Neural cell (in vitro differentiated cells): ENCODE measurements around the gene CD81. TPM values are rescaled to one million over a fixed set of nuclear protein-coding genes. Genes with fewer than 3 reads are reported as not detected.
"Not testable (repeated sequence)": the region's sequence is repeated elsewhere in the genome, so short reads cannot be mapped to it uniquely, and the experiment has no call there.

Experiments
- H2AFZ ChIP-seq: fragments of 200-600, 300-800 bp; sonication (generic), shearing (Covaris generic); 2 replicates; pipeline ENCODE4 v1.6.0; 2014; ENCODE audit warnings: low read depth, mild to moderate bottlenecking, antibody characterized with exemption, low read length, moderate library complexity
- H3F3A ChIP-seq: fragments of 200-600 bp; shearing (Covaris generic); 2 replicates; pipeline ENCODE4 v1.6.1; 2016; ENCODE audit warnings: mild to moderate bottlenecking, moderate library complexity, mixed read lengths, antibody characterized with exemption, low read length; ENCODE audit not compliant: insufficient read depth, poor library complexity, severe bottlenecking
- H3K27ac ChIP-seq: fragments of 200-600, 300-800 bp; sonication (generic), shearing (Covaris generic); 2 replicates; pipeline ENCODE4 v1.5.1; 2014; ENCODE audit warnings: mild to moderate bottlenecking, low read length, moderate library complexity
- H3K27me3 ChIP-seq: fragments of 300-800, 200-600 bp; sonication (generic), shearing (Covaris generic); 2 replicates; pipeline ENCODE4 v1.6.0; 2014; ENCODE audit warnings: mild to moderate bottlenecking, low read depth, low read length, moderate library complexity; ENCODE audit not compliant: insufficient read depth
- H3K36me3 ChIP-seq: fragments of 300-800, 200-600 bp; sonication (generic), shearing (Covaris generic); 2 replicates; pipeline ENCODE4 v1.5.1; 2014; ENCODE audit warnings: mild to moderate bottlenecking, antibody characterized with exemption, low read length, moderate library complexity; ENCODE audit not compliant: insufficient read depth
- H3K4me2 ChIP-seq: fragments of 300-800, 200-600 bp; sonication (generic), shearing (Covaris generic); 2 replicates; pipeline ENCODE4 v1.6.0; 2014; ENCODE audit warnings: mild to moderate bottlenecking, low read length
- H3K4me3 ChIP-seq: fragments of 300-800, 200-600 bp; sonication (generic), shearing (Covaris generic); 2 replicates; pipeline ENCODE4 v1.5.1; 2014; ENCODE audit warnings: mild to moderate bottlenecking, low read length, moderate library complexity
- H3K79me2 ChIP-seq: fragments of 200-600 bp; shearing (Covaris generic); replicated peaks from 2 replicates; pipeline ENCODE4 v1.6.0; 2014; ENCODE audit warnings: mild to moderate bottlenecking, low read length, moderate library complexity; ENCODE audit not compliant: insufficient read depth
- H3K9ac ChIP-seq: fragments of 300-800, 200-600 bp; sonication (generic), shearing (Covaris generic); 2 replicates; pipeline ENCODE4 v1.6.1; 2016; ENCODE audit warnings: mild to moderate bottlenecking, low read length, mixed read lengths
- H3K9me2 ChIP-seq: fragments of 200-600 bp; shearing (Covaris generic); 2 replicates; pipeline ENCODE4 v1.6.1; 2016; ENCODE audit warnings: mild to moderate bottlenecking, low read length, mixed read lengths; ENCODE audit not compliant: insufficient read depth
- H3K9me3 ChIP-seq: fragments of 200-600, 300-800 bp; sonication (generic), shearing (Covaris generic); 2 replicates; pipeline ENCODE4 v1.6.1; 2016; ENCODE audit warnings: mild to moderate bottlenecking, mixed run types, low read length, moderate library complexity, mixed read lengths
- H4K20me1 ChIP-seq: fragments of 200-600 bp; shearing (Covaris generic); 2 replicates; pipeline ENCODE4 v1.6.1; 2016; ENCODE audit warnings: mild to moderate bottlenecking, mixed run types; ENCODE audit not compliant: insufficient read depth
- REST ChIP-seq: IDR thresholded peaks from 2 replicates; pipeline ENCODE4 v1.6.1; 2012; ENCODE audit warnings: borderline replicate concordance
- SMC3 ChIP-seq: fragments of 450-650 bp; conservative IDR thresholded peaks from 2 replicates; pipeline ENCODE4 v1.6.1; 2014; ENCODE audit warnings: antibody characterized with exemption, mild to moderate bottlenecking, moderate library complexity; ENCODE audit not compliant: poor library complexity
- polyA plus RNA-seq: library from polyadenylated mRNA; depleted of rRNA; stranded (reverse); fragments of >200 nt; gene quantifications from 2 replicates; pipeline ENCODE4 v1.2.3, GENCODE V29; 2014

Gene CD81
- polyA plus RNA-seq, 1 donor from 2014 or later, result 97.8 TPM

- H3K9me2 ChIP-seq, result no peaks in the 10 kb centered on the region
- H3F3A ChIP-seq, result no peaks in the 10 kb centered on the region
- no peaks in the 10 kb centered on the region for H3K36me3 ChIP-seq
- H3K9me3 ChIP-seq, result no peaks in the 10 kb centered on the region
- no peaks in the 10 kb centered on the region for H4K20me1 ChIP-seq
- no peaks in the 10 kb centered on the region for H3K27me3 ChIP-seq
- H3K27ac ChIP-seq, result no peak overlapping the region
- H3K9ac ChIP-seq, result no peak overlapping the region
- no peaks in the 10 kb centered on the region for H3K79me2 ChIP-seq
- no peak overlapping the region for H3K4me3 ChIP-seq
- no peak overlapping the region for H3K4me2 ChIP-seq
- no peak overlapping the region for H2AFZ ChIP-seq
- TF ChIP-seq REST (no peak), SMC3 (no peak)
Observed at GRCh38 chr11:2331404-2331803, 45.7 kb upstream of the CD81 start.

DNA sequence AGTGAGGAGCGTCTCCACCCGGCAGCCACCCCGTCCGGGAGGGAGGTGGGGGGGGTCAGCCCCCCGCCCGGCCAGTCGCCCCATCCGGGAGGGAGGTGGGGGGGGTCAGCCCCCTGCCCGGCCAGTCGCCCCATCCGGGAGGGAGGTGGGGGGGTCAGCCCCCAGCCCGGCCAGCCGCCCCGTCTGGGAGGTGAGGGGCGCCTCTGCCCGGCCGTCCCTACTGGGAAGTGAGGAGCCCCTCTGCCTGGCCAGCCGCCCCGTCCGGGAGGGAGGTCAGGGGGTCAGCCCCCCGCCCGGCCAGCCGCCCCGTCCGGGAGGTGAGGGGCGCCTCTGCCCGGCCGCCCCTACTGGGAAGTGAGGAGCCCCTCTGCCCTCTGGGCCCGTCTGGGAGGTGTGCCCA, 44.5 kb upstream of the CD81 start:
- H3K4me2 ChIP-seq, H3K9ac ChIP-seq, H3K4me3 ChIP-seq, H3K27me3 ChIP-seq, H3K9me3 ChIP-seq, H3K27ac ChIP-seq, H3F3A ChIP-seq, H3K9me2 ChIP-seq, H3K79me2 ChIP-seq, H3K36me3 ChIP-seq, H4K20me1 ChIP-seq, H2AFZ ChIP-seq: not testable (repeated sequence)

GRCh38 chr11:2333486-2334205, 43.5 kb upstream of the CD81 start:
- H3K9ac ChIP-seq, H3K27ac ChIP-seq, H3F3A ChIP-seq, H3K4me2 ChIP-seq, H3K9me3 ChIP-seq, H4K20me1 ChIP-seq, H2AFZ ChIP-seq, H3K27me3 ChIP-seq, H3K9me2 ChIP-seq, H3K4me3 ChIP-seq, H3K79me2 ChIP-seq, H3K36me3 ChIP-seq: not testable (repeated sequence)

GRCh38 chr11:2335286-2335685, 41.8 kb upstream of the CD81 start:
- not testable (repeated sequence) for H3K9ac ChIP-seq, H3K27ac ChIP-seq, H4K20me1 ChIP-seq, H2AFZ ChIP-seq, H3K79me2 ChIP-seq, H3K4me2 ChIP-seq, H3F3A ChIP-seq, H3K27me3 ChIP-seq, H3K9me3 ChIP-seq, H3K36me3 ChIP-seq, H3K9me2 ChIP-seq, H3K4me3 ChIP-seq

DNA sequence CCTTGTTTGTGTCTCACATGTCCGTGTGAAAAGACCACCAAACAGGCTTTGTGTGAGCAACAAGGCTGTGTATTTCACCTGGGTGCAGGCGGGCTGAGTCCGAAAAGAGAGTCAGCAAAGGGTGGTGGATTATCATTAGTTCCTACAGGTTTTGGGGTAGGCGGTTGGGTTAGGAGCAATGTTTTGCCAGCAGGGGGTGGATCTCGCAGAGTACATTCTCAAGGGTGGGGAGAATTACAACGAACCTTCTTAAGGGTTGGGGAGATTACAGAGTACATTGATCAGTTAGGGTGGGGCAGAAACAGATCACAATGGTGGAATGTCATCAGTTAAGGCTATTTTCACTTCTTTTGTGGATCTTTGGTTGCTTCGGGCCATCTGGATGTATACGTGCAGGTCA, 38.4 kb upstream of the CD81 start:
- not testable (repeated sequence) for H3K27me3 ChIP-seq, H3K27ac ChIP-seq, H2AFZ ChIP-seq, H3F3A ChIP-seq, H3K4me2 ChIP-seq, H3K9ac ChIP-seq, H3K36me3 ChIP-seq, H3K9me3 ChIP-seq, H3K4me3 ChIP-seq, H3K9me2 ChIP-seq, H4K20me1 ChIP-seq, H3K79me2 ChIP-seq
